Smooth muscle cell of the brain vasculature (primary cell): ENCODE results near the gene PCSK2.

ENCODE experiments used
- DNase-seq: peaks from one replicate; pipeline ENCODE4 v3.0.0-alpha.2; 2012; ENCODE audit warnings: low read depth, low spot score

The PCSK2 gene

GRCh38 chr20:17327185-17328148 lies 100.6 kb downstream of the PCSK2 start:
- no peak for DNase-seq

GRCh38 chr20:17334932-17335331 lies 108.1 kb downstream of the PCSK2 start:
- DNase-seq: no peak

GRCh38 chr20:17339000-17339399 lies 112.2 kb downstream of the PCSK2 start:
- no peak for DNase-seq

GRCh38 chr20:17343091-17343490 lies 116.3 kb downstream of the PCSK2 start:
- no peak for DNase-seq

- DNase-seq: no peak
Observed at GRCh38 chr20:17343656-17344452, 117.0 kb downstream of the PCSK2 start.

GRCh38 chr20:17344790-17345189 lies 118.0 kb downstream of the PCSK2 start:
- DNase-seq: no peak

GRCh38 chr20:17345321-17345720 lies 118.5 kb downstream of the PCSK2 start:
- DNase-seq: no peak

GRCh38 chr20:17350321-17350720 lies 123.5 kb downstream of the PCSK2 start:
- no peak for DNase-seq

GRCh38 chr20:17357238-17357637 lies 130.4 kb downstream of the PCSK2 start:
- no peak for DNase-seq

GRCh38 chr20:17358854-17359253 lies 132.0 kb downstream of the PCSK2 start:
- no peak for DNase-seq

- no peak for DNase-seq
Observed at GRCh38 chr20:17364681-17365080, 137.8 kb downstream of the PCSK2 start.

GRCh38 chr20:17365831-17366230 lies 139.0 kb downstream of the PCSK2 start:
- DNase-seq: no peak

- DNase-seq: no peak
Observed at GRCh38 chr20:17369506-17369905, 142.7 kb downstream of the PCSK2 start.

GRCh38 chr20:17372806-17373440 lies 146.1 kb downstream of the PCSK2 start:
- DNase-seq: no peak

GRCh38 chr20:17374086-17374485 lies 147.2 kb downstream of the PCSK2 start:
- no peak for DNase-seq

- DNase-seq: no peak
Observed at GRCh38 chr20:17376031-17376430, 149.2 kb downstream of the PCSK2 start.

GRCh38 chr20:17377231-17377630 lies 150.4 kb downstream of the PCSK2 start:
- DNase-seq: no peak

GRCh38 chr20:17379651-17380050 lies 152.8 kb downstream of the PCSK2 start:
- DNase-seq: no peak

GRCh38 chr20:17380801-17381200 lies 154.0 kb downstream of the PCSK2 start:
- DNase-seq: no peak

- no peak for DNase-seq
Observed at GRCh38 chr20:17381724-17382123, 154.9 kb downstream of the PCSK2 start.

- no peak for DNase-seq
Observed at GRCh38 chr20:17385798-17386197, 159.0 kb downstream of the PCSK2 start.

- DNase-seq: no peak
Observed at GRCh38 chr20:17390655-17391054, 163.8 kb downstream of the PCSK2 start.
